GM23338 (cell line): ENCODE measurements around the gene HIVEP3. TPM values are rescaled to one million over a fixed set of nuclear protein-coding genes. Genes with fewer than 3 reads are reported as not detected.

Source experiments
- ATAC-seq: fragments of 200-7000 bp; cut with Tn5 transposase; 3 replicates; pipeline ENCODE4 v1.9.1; 2020
- DNase-seq: peaks from one replicate; pipeline ENCODE4 v3.0.0-alpha.2; 2015; ENCODE audit warnings: low spot score
- H2AFZ ChIP-seq: fragments of 200-600 bp; sonication (generic); 2 replicates; pipeline ENCODE4 v1.8.0; 2016; ENCODE audit warnings: antibody characterized with exemption, mild to moderate bottlenecking, moderate library complexity
- H3F3A ChIP-seq: fragments of 200-600 bp; sonication (generic); replicated peaks from 2 replicates; pipeline ENCODE4 v1.8.0; 2017; ENCODE audit warnings: antibody characterized with exemption, mixed run types, low read depth
- H3K27ac ChIP-seq: fragments of 200-600 bp; sonication (generic); 2 replicates; pipeline ENCODE4 v1.6.1; 2016; ENCODE audit warnings: low read depth
- H3K27me3 ChIP-seq: fragments of 200-600 bp; sonication (generic); 2 replicates; pipeline ENCODE4 v1.8.0; 2016; ENCODE audit warnings: mild to moderate bottlenecking, mixed run types, moderate library complexity; ENCODE audit not compliant: insufficient read depth
- H3K36me3 ChIP-seq: fragments of 200-600 bp; sonication (generic); 2 replicates; pipeline ENCODE4 v1.8.0; 2016; ENCODE audit warnings: mild to moderate bottlenecking; ENCODE audit not compliant: insufficient read depth
- H3K4me1 ChIP-seq: fragments of 200-600 bp; sonication (generic); 2 replicates; pipeline ENCODE4 v1.8.0; 2016; ENCODE audit warnings: mild to moderate bottlenecking, moderate library complexity; ENCODE audit not compliant: insufficient read depth
- H3K4me2 ChIP-seq: fragments of 200-600 bp; sonication (generic); 2 replicates; pipeline ENCODE4 v1.7.1; 2017; ENCODE audit warnings: mixed run types
- H3K4me3 ChIP-seq: fragments of 200-600 bp; sonication (generic); 2 replicates; pipeline ENCODE4 v1.6.1; 2016; ENCODE audit warnings: mixed run types
- H3K79me2 ChIP-seq: fragments of 200-600 bp; sonication (generic); replicated peaks from 2 replicates; pipeline ENCODE4 v1.8.0; 2017; ENCODE audit warnings: mild to moderate bottlenecking; ENCODE audit not compliant: insufficient read depth
- H3K9me2 ChIP-seq: fragments of 200-600 bp; sonication (generic); 2 replicates; pipeline ENCODE4 v1.8.0; 2017; ENCODE audit not compliant: insufficient read depth
- H4K20me1 ChIP-seq: fragments of 200-600 bp; sonication (generic); replicated peaks from 2 replicates; pipeline ENCODE4 v1.8.0; 2017; ENCODE audit warnings: mild to moderate bottlenecking; ENCODE audit not compliant: insufficient read depth
- H3K27ac Mint-ChIP-seq: 2 replicates; pipeline ENCODE4 v1.8.0; 2020; ENCODE audit warnings: inconsistent platforms, mild to moderate bottlenecking, moderate library complexity, mixed read lengths
- H3K27me3 Mint-ChIP-seq: 3 replicates; pipeline ENCODE4 v1.8.0; 2022; ENCODE audit warnings: low read depth, mild to moderate bottlenecking, moderate library complexity, mixed read lengths, inconsistent platforms; ENCODE audit not compliant: insufficient read depth, poor library complexity
- H3K36me3 Mint-ChIP-seq: 3 replicates; pipeline ENCODE4 v1.8.0; 2021; ENCODE audit warnings: low read depth, mild to moderate bottlenecking, inconsistent platforms, moderate library complexity, mixed read lengths
- H3K4me1 Mint-ChIP-seq: 3 replicates; pipeline ENCODE4 v1.8.0; 2020; ENCODE audit warnings: mild to moderate bottlenecking, inconsistent platforms, mixed read lengths
- H3K4me3 Mint-ChIP-seq: 3 replicates; pipeline ENCODE4 v1.8.0; 2021; ENCODE audit warnings: moderate library complexity, mild to moderate bottlenecking, inconsistent platforms, mixed read lengths
- H3K9me3 Mint-ChIP-seq: 3 replicates; pipeline ENCODE4 v1.8.0; 2020; ENCODE audit warnings: moderate library complexity, mild to moderate bottlenecking, inconsistent platforms, mixed read lengths
- CREB1 ChIP-seq: fragments of 250-450 bp; sonication (Bioruptor Pico); IDR thresholded peaks from 2 replicates; pipeline ENCODE4 v1.5.0; 2020; ENCODE audit warnings: low read depth, mild to moderate bottlenecking, moderate library complexity
- CTCF ChIP-seq, 2 experiments: fragments of 200-600 bp in 1 of 2; sonication (generic) in 1 of 2; conservative IDR thresholded peaks; 2 replicates each; pipeline versions ENCODE4 v1.5.1 to v1.6.1; 2016 to 2017; ENCODE audit warnings: antibody characterized with exemption in 2 of 2, low read depth in 2 of 2, mild to moderate bottlenecking in 2 of 2, moderate library complexity in 1 of 2
- ETS1 ChIP-seq: IDR thresholded peaks from 2 replicates; pipeline ENCODE4 v1.6.1; 2016; ENCODE audit warnings: antibody characterized with exemption
- EZH2 ChIP-seq: fragments of 200-600 bp; sonication (generic); IDR thresholded peaks from one replicate; pipeline ENCODE4 v1.8.0; 2017; ENCODE audit warnings: antibody characterized with exemption, mild to moderate bottlenecking, low read depth; ENCODE audit not compliant: unreplicated experiment
- EZH2phosphoT487 ChIP-seq: fragments of 200-600 bp; sonication (generic); IDR thresholded peaks from one replicate; pipeline ENCODE4 v1.8.1; 2018; ENCODE audit warnings: antibody characterized with exemption; ENCODE audit not compliant: unreplicated experiment
- JUNB ChIP-seq: IDR thresholded peaks from one replicate; pipeline ENCODE4 v1.6.1; 2016; ENCODE audit warnings: antibody characterized with exemption; ENCODE audit not compliant: unreplicated experiment
- NANOG ChIP-seq: IDR thresholded peaks from 2 replicates; pipeline ENCODE4 v1.6.1; 2016; ENCODE audit warnings: antibody characterized with exemption, borderline replicate concordance
- POLR2AphosphoS5 ChIP-seq: IDR thresholded peaks from 2 replicates; pipeline ENCODE4 v1.6.1; 2016; ENCODE audit warnings: antibody characterized with exemption, low read depth
- REST ChIP-seq: IDR thresholded peaks from one replicate; pipeline ENCODE4 v1.6.1; 2018; ENCODE audit warnings: antibody characterized with exemption; ENCODE audit not compliant: unreplicated experiment
- STAT1 ChIP-seq: IDR thresholded peaks from one replicate; pipeline ENCODE4 v1.6.1; 2016; ENCODE audit warnings: antibody characterized with exemption; ENCODE audit not compliant: unreplicated experiment
- ZNF114 ChIP-seq: fragments of 250-450 bp; sonication (Bioruptor Pico); IDR thresholded peaks from 2 replicates; pipeline ENCODE4 v1.5.0; 2020; ENCODE audit warnings: mild to moderate bottlenecking, moderate library complexity
- ZNF462 ChIP-seq: fragments of 250-450 bp; sonication (Bioruptor Pico); IDR thresholded peaks from 2 replicates; pipeline ENCODE4 v1.5.0; 2020; ENCODE audit warnings: mild to moderate bottlenecking, moderate library complexity
- polyA plus RNA-seq: library from polyadenylated mRNA; unstranded; fragments of >200 nt; fragmentation: Nextera tagmentation; extraction: Ambion mirVana; gene quantifications from 2 replicates; pipeline ENCODE4 v1.2.1, GENCODE V29; 2016
- total RNA-seq: library from RNA; depleted of rRNA; stranded (reverse); fragments of >200 nt; shearing (Covaris generic); gene quantifications from 2 replicates; pipeline ENCODE4 v1.2.3, GENCODE V29; 2014

HIVEP3 gene
- total and polyA plus RNA-seq, 2 experiments from 2014 or later, result 0.14 to 0.24 TPM

- no peaks in the 10 kb centered on the region for H3K36me3 Mint-ChIP-seq
- peaks cover 3% of the 10 kb centered on the region; the same call in 2 of the 3 replicates for H3K4me1 Mint-ChIP-seq
- Histone ChIP-seq H3K4me3 (no peak overlapping the region), H3K27ac (no peak overlapping the region), H3K27me3 (no peaks in the 10 kb centered on the region), H3F3A (no peaks in the 10 kb centered on the region), H3K36me3 (no peaks in the 10 kb centered on the region), H3K79me2 (no peaks in the 10 kb centered on the region), H2AFZ (no peak overlapping the region), H3K9me2 (no peaks in the 10 kb centered on the region), H4K20me1 (no peaks in the 10 kb centered on the region), H3K4me1 (no peaks in the 10 kb centered on the region), H3K4me2 (no peak overlapping the region)
- no peak for DNase-seq
- no peaks in the 10 kb centered on the region for H3K9me3 Mint-ChIP-seq
- no peak overlapping the region for H3K4me3 Mint-ChIP-seq
- no peak overlapping the region for H3K27ac Mint-ChIP-seq
- ATAC-seq, result no peak
- peaks cover 10% of the 10 kb centered on the region for H3K27me3 Mint-ChIP-seq
- no peak for TF ChIP-seq POLR2AphosphoS5
- TF ChIP-seq ZNF114, result no peak
- no peak for TF ChIP-seq ZNF462 (CRISPR knock-in tag)
- no peak for TF ChIP-seq CTCF (conservative IDR thresholded peaks at IDR 0.05; ENCODE audit: low read depth in 2 of 2)
- TF ChIP-seq STAT1, result no peak
- no peak for TF ChIP-seq JUNB
- TF ChIP-seq CREB1 (CRISPR knock-in tag), result no peak
- TF ChIP-seq ETS1, result no peak
- TF ChIP-seq EZH2phosphoT487, result no peak
- TF ChIP-seq REST, result no peak
- no peak for TF ChIP-seq EZH2
- no peak for TF ChIP-seq NANOG
Observed at GRCh38 chr1:41708332-41708731, 210.4 kb downstream of the HIVEP3 start.
